Measurements from ENCODE around the gene SORL1.

DNA sequence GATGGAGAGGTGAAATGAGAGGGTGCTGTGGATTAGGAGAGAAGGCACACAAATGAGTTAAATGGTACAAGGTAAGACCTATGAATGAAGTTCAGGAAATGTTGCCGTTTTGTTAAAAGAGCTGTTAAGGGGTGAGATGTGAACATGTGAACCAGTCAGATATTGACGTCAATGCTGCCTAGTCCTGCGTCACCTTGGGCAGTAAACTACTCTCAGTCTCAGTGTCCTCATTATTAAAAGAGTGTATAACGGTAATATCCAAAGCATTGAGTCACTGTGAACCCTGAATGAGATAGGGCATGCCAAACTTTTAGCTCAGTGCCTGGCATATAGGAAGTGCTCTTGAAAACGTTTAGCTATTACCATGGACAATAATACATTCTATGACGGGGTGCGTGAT, 33.1 kb downstream of the SORL1 start:
- TF ChIP-seq, protein P1, sequence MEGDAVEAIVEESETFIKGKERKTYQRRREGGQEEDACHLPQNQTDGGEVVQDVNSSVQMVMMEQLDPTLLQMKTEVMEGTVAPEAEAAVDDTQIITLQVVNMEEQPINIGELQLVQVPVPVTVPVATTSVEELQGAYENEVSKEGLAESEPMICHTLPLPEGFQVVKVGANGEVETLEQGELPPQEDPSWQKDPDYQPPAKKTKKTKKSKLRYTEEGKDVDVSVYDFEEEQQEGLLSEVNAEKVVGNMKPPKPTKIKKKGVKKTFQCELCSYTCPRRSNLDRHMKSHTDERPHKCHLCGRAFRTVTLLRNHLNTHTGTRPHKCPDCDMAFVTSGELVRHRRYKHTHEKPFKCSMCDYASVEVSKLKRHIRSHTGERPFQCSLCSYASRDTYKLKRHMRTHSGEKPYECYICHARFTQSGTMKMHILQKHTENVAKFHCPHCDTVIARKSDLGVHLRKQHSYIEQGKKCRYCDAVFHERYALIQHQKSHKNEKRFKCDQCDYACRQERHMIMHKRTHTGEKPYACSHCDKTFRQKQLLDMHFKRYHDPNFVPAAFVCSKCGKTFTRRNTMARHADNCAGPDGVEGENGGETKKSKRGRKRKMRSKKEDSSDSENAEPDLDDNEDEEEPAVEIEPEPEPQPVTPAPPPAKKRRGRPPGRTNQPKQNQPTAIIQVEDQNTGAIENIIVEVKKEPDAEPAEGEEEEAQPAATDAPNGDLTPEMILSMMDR (IDR thresholded peaks at IDR 0.05; ENCODE audit: low read length), result no peak
- TF ChIP-seq EZH2 (IDR thresholded peaks at IDR 0.05; ENCODE audit: borderline replicate concordance, low read length), result no peak
